ENCODE results near the gene RHEB. TPM values are rescaled to one million over a fixed set of nuclear protein-coding genes. Genes with fewer than 3 reads are reported as not detected.

The RHEB gene
- total and polyA plus RNA-seq, 2 of the 13 experiments (the other 11 are each of a cell fraction or from before 2014, with no cell fraction given): 55.0 to 77.6 TPM

DNA sequence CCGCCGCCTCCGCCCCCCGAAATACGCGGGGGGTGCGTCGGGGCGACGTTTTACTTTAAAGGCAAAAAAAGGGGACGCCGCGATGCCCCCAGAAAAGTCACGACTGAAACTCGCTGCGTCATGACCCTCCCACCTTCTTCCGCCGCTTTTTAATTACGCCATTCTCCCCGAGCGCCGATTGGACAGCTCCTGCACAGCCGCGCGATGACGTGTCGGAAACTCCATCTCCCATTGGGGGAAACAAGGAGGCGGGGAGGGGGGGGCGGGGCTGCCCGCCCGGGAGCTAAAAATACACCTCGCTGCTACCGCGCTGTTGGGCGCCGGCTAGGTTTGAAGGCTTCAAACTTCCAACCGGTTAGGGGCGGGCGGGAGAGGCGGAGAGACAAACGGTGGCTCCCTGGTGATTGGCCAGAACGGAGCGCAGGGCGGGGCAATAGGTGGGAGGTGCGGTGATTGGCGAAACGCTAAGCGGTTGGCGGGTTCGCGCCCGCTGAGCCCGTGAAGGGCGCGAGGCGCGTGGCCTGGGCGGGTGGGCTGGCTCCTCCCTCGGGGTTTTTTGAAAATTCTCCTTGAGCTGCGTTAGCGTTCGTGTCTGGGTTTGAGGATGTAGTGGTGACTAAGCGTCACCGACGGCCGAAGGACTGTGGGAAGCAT is at the start of gene RHEB (continued):
- TF ChIP-seq, protein P1, sequence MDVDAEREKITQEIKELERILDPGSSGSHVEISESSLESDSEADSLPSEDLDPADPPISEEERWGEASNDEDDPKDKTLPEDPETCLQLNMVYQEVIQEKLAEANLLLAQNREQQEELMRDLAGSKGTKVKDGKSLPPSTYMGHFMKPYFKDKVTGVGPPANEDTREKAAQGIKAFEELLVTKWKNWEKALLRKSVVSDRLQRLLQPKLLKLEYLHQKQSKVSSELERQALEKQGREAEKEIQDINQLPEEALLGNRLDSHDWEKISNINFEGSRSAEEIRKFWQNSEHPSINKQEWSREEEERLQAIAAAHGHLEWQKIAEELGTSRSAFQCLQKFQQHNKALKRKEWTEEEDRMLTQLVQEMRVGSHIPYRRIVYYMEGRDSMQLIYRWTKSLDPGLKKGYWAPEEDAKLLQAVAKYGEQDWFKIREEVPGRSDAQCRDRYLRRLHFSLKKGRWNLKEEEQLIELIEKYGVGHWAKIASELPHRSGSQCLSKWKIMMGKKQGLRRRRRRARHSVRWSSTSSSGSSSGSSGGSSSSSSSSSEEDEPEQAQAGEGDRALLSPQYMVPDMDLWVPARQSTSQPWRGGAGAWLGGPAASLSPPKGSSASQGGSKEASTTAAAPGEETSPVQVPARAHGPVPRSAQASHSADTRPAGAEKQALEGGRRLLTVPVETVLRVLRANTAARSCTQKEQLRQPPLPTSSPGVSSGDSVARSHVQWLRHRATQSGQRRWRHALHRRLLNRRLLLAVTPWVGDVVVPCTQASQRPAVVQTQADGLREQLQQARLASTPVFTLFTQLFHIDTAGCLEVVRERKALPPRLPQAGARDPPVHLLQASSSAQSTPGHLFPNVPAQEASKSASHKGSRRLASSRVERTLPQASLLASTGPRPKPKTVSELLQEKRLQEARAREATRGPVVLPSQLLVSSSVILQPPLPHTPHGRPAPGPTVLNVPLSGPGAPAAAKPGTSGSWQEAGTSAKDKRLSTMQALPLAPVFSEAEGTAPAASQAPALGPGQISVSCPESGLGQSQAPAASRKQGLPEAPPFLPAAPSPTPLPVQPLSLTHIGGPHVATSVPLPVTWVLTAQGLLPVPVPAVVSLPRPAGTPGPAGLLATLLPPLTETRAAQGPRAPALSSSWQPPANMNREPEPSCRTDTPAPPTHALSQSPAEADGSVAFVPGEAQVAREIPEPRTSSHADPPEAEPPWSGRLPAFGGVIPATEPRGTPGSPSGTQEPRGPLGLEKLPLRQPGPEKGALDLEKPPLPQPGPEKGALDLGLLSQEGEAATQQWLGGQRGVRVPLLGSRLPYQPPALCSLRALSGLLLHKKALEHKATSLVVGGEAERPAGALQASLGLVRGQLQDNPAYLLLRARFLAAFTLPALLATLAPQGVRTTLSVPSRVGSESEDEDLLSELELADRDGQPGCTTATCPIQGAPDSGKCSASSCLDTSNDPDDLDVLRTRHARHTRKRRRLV (CRISPR knock-in tag; IDR thresholded peaks at IDR 0.05): no peak
- no peak for TF ChIP-seq YY1 (IDR thresholded peaks at IDR 0.05; ENCODE audit: insufficient read depth, insufficient replicate concordance, low read depth, low read length)
- TF ChIP-seq ZNF781 (CRISPR knock-in tag; IDR thresholded peaks at IDR 0.05; ENCODE audit: borderline replicate concordance, not compliant biosample characterization): no peak
- no peak for TF ChIP-seq MTF1 (CRISPR knock-in tag; IDR thresholded peaks at IDR 0.05)
- no peak for TF ChIP-seq HMGA1 (CRISPR knock-in tag; conservative IDR thresholded peaks at IDR 0.05)
- no peak for TF ChIP-seq ZNF230 (CRISPR knock-in tag; IDR thresholded peaks at IDR 0.05)
- no peak; the same call in 1 of the 2 replicates for TF ChIP-seq ZNF616 (CRISPR knock-in tag; IDR thresholded peaks at IDR 0.05; ENCODE audit: low read depth)
- no peak for TF ChIP-seq TCF7L2 (IDR thresholded peaks at IDR 0.05; ENCODE audit: low read depth, low read length)
- TF ChIP-seq ZNF33A (CRISPR knock-in tag; IDR thresholded peaks at IDR 0.05; ENCODE audit: borderline replicate concordance): no peak
- TF ChIP-seq ZNF431 (CRISPR knock-in tag; IDR thresholded peaks at IDR 0.05; ENCODE audit: borderline replicate concordance, low read depth): no peak
- TF ChIP-seq MAFF (IDR thresholded peaks at IDR 0.05; ENCODE audit: low read depth, low read length): no peak
- TF ChIP-seq, protein P2, sequence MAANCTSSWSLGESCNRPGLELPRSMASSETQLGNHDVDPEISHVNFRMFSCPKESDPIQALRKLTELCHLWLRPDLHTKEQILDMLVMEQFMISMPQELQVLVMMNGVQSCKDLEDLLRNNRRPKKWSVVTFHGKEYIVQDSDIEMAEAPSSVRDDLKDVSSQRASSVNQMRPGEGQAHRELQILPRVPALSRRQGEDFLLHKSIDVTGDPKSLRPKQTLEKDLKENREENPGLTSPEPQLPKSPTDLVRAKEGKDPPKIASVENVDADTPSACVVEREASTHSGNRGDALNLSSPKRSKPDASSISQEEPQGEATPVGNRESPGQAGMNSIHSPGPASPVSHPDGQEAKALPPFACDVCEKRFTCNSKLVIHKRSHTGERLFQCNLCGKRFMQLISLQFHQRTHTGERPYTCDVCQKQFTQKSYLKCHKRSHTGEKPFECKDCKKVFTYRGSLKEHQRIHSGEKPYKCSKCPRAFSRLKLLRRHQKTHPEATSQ (CRISPR knock-in tag; IDR thresholded peaks at IDR 0.05; ENCODE audit: borderline replicate concordance): no peak
- TF ChIP-seq KLF9 (CRISPR knock-in tag; IDR thresholded peaks at IDR 0.05; ENCODE audit: low read depth): peak; percentile 19; the same call in 1 of the 2 replicates
- no peak for TF ChIP-seq ZNF563 (CRISPR knock-in tag; IDR thresholded peaks at IDR 0.05)
- TF ChIP-seq, protein P3, sequence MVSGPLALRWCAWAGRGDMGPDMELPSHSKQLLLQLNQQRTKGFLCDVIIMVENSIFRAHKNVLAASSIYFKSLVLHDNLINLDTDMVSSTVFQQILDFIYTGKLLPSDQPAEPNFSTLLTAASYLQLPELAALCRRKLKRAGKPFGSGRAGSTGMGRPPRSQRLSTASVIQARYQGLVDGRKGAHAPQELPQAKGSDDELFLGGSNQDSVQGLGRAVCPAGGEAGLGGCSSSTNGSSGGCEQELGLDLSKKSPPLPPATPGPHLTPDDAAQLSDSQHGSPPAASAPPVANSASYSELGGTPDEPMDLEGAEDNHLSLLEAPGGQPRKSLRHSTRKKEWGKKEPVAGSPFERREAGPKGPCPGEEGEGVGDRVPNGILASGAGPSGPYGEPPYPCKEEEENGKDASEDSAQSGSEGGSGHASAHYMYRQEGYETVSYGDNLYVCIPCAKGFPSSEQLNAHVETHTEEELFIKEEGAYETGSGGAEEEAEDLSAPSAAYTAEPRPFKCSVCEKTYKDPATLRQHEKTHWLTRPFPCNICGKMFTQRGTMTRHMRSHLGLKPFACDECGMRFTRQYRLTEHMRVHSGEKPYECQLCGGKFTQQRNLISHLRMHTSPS (CRISPR knock-in tag; IDR thresholded peaks at IDR 0.05; ENCODE audit: low read depth): no peak
- TF ChIP-seq ZNF747 (CRISPR knock-in tag; IDR thresholded peaks at IDR 0.05; ENCODE audit: borderline replicate concordance): peak; percentile 52; the same call in 1 of the 2 replicates
- TF ChIP-seq HOXA7 (CRISPR knock-in tag; IDR thresholded peaks at IDR 0.05): no peak
- TF ChIP-seq MEIS2 (CRISPR knock-in tag; IDR thresholded peaks at IDR 0.05): 0 out of 2 replicates have a peak, but pooled peaks have one; percentile 20
- no peak for TF ChIP-seq STAG1 (CRISPR knock-in tag; IDR thresholded peaks at IDR 0.05)
- no peak for TF ChIP-seq SMC3 (IDR thresholded peaks at IDR 0.05; ENCODE audit: low read length)
- TF ChIP-seq MIER3 (CRISPR knock-in tag; IDR thresholded peaks at IDR 0.05; ENCODE audit: borderline replicate concordance): no peak
- TF ChIP-seq RNF2 (conservative IDR thresholded peaks at IDR 0.05; ENCODE audit: low read depth): no peak
- no peak for TF ChIP-seq IKZF1 (IDR thresholded peaks at IDR 0.05)

Data from HepG2 (cell line).